IMR-90 (cell line): Measurements from ENCODE around the gene OPN1LW. TPM values are rescaled to one million over a fixed set of nuclear protein-coding genes. Genes with fewer than 3 reads are reported as not detected.
"Not testable (repeated sequence)": the region's sequence is repeated elsewhere in the genome, so short reads cannot be mapped to it uniquely, and the experiment has no call there.

Source experiments
- ATAC-seq: fragments of 200-7000 bp; cut with Tn5 transposase; 2 replicates; pipeline ENCODE4 v1.9.1; 2020; ENCODE audit warnings: low read depth, mild to moderate bottlenecking, moderate library complexity
- BruUV-seq: library from RNA; stranded (reverse); fragments of 400-500 nt; replicated peaks from 2 replicates; lab custom pipeline; 2021; lab: Mats Ljungman, UMichigan
- CTCF ChIA-PET: fragments of 300-600 bp; formaldehyde crosslinking; extraction: SDS; loops from one replicate; lab custom pipeline; 2021; ENCODE audit warnings: antibody characterized with exemption; lab: Yijun Ruan, JAX
- POLR2A ChIA-PET: fragments of 300-600 bp; sonication (Branson Sonifier 250); formaldehyde crosslinking; loops from one replicate; lab custom pipeline; 2022; ENCODE audit warnings: antibody characterized with exemption; ENCODE audit not compliant: unreplicated experiment; lab: Charles Lee
- DNase-seq: peaks from one replicate; pipeline ENCODE4 v3.0.0; 2013
- H2AFZ ChIP-seq: replicated peaks from 2 replicates; pipeline ENCODE3; 2013; ENCODE audit warnings: low read length, mild to moderate bottlenecking; ENCODE audit not compliant: poor library complexity
- H2AK5ac ChIP-seq: 2 replicates; pipeline ENCODE4 v1.6.1; 2013; ENCODE audit warnings: low read depth, low read length, inconsistent platforms
- H2AK9ac ChIP-seq: replicated peaks from 2 replicates; pipeline ENCODE3; 2013; ENCODE audit warnings: mild to moderate bottlenecking, low read depth, low read length, moderate library complexity; ENCODE audit not compliant: poor library complexity
- H2BK120ac ChIP-seq: 2 replicates; pipeline ENCODE4 v1.6.1; 2013; ENCODE audit warnings: low read depth, low read length, inconsistent platforms
- H2BK15ac ChIP-seq: 3 replicates; pipeline ENCODE4 v1.6.1; 2013; ENCODE audit warnings: low read depth, low read length, inconsistent platforms
- H2BK20ac ChIP-seq: 2 replicates; pipeline ENCODE4 v1.6.1; 2013; ENCODE audit warnings: low read depth, mild to moderate bottlenecking, inconsistent platforms, low read length, moderate library complexity
- H2BK5ac ChIP-seq: 2 replicates; pipeline ENCODE4 v1.6.1; 2013; ENCODE audit warnings: mild to moderate bottlenecking, low read depth, low read length, inconsistent platforms; ENCODE audit not compliant: poor library complexity, severe bottlenecking
- H3K14ac ChIP-seq: replicated peaks from 2 replicates; pipeline ENCODE4 v1.6.1; 2013; ENCODE audit warnings: low read depth, low read length, inconsistent platforms
- H3K18ac ChIP-seq: 2 replicates; pipeline ENCODE4 v1.6.1; 2013; ENCODE audit warnings: low read depth, low read length, control low read depth
- H3K23ac ChIP-seq: 2 replicates; pipeline ENCODE4 v1.6.1; 2013; ENCODE audit warnings: low read depth, low read length, inconsistent platforms
- H3K27ac ChIP-seq: 2 replicates; pipeline ENCODE4 v1.5.1; 2013; ENCODE audit warnings: mild to moderate bottlenecking, control low read depth, low read length; ENCODE audit not compliant: insufficient read depth
- H3K27me3 ChIP-seq: 2 replicates; pipeline ENCODE4 v1.6.1; 2013; ENCODE audit warnings: low read length; ENCODE audit not compliant: control insufficient read depth, insufficient read depth
- H3K36me3 ChIP-seq: 2 replicates; pipeline ENCODE4 v1.6.1; 2013; ENCODE audit warnings: low read length, mixed read lengths; ENCODE audit not compliant: control insufficient read depth, insufficient read depth
- H3K4ac ChIP-seq: 2 replicates; pipeline ENCODE4 v1.6.1; 2013; ENCODE audit warnings: low read depth, low read length, inconsistent platforms
- H3K4me1 ChIP-seq: 2 replicates; pipeline ENCODE4 v1.6.1; 2013; ENCODE audit warnings: low read length, mixed read lengths; ENCODE audit not compliant: control insufficient read depth, insufficient read depth
- H3K4me2 ChIP-seq: 2 replicates; pipeline ENCODE4 v1.6.1; 2013; ENCODE audit warnings: low read depth, mild to moderate bottlenecking, control low read depth, low read length, moderate library complexity
- H3K4me3 ChIP-seq: 2 replicates; pipeline ENCODE4 v1.5.1; 2013; ENCODE audit warnings: low read depth, mild to moderate bottlenecking, control low read depth, low read length, moderate library complexity; ENCODE audit not compliant: insufficient read depth
- H3K56ac ChIP-seq: 2 replicates; pipeline ENCODE4 v1.6.1; 2013; ENCODE audit warnings: low read length, inconsistent platforms; ENCODE audit not compliant: insufficient read depth; ENCODE audit errors: extremely low read depth
- H3K79me1 ChIP-seq, 2 experiments: 2 replicates each; pipeline ENCODE4 v1.6.1; 2013; ENCODE audit warnings: low read length in 2 of 2, inconsistent platforms in 1 of 2, low read depth in 1 of 2
- H3K9ac ChIP-seq: 2 replicates; pipeline ENCODE4 v1.6.1; 2013; ENCODE audit warnings: low read depth, low read length, control low read depth
- H3K9me1 ChIP-seq: 2 replicates; pipeline ENCODE4 v1.6.1; 2013; ENCODE audit warnings: low read length, inconsistent platforms; ENCODE audit not compliant: insufficient read depth
- H3K9me3 ChIP-seq: 2 replicates; pipeline ENCODE4 v1.6.1; 2013; ENCODE audit warnings: low read length; ENCODE audit not compliant: control insufficient read depth, insufficient read depth
- H4K20me1 ChIP-seq: 2 replicates; pipeline ENCODE4 v1.6.1; 2013; ENCODE audit warnings: low read length, inconsistent platforms; ENCODE audit not compliant: insufficient read depth
- H4K5ac ChIP-seq: 2 replicates; pipeline ENCODE4 v1.6.1; 2013; ENCODE audit warnings: mild to moderate bottlenecking, low read depth, low read length, control low read depth
- H4K8ac ChIP-seq, 2 experiments: 2 replicates each; pipeline ENCODE4 v1.6.1; 2013; ENCODE audit warnings: low read depth in 2 of 2, low read length in 2 of 2, control low read depth in 1 of 2, inconsistent platforms in 1 of 2
- H4K91ac ChIP-seq: 2 replicates; pipeline ENCODE4 v1.6.1; 2013; ENCODE audit warnings: low read depth, low read length, inconsistent platforms; ENCODE audit not compliant: insufficient read depth
- WGBS, 2 experiments: methylation state at CpG; one replicate each; pipeline versions ENCODE4 v1.1.5 to v1.1.7; 2013; ENCODE audit warnings: missing lambda C conversion rate in 2 of 2; ENCODE audit not compliant: insufficient read length in 1 of 2; ENCODE audit errors: extremely low coverage in 2 of 2; 5-methylcytosine and 5-hydroxymethylcytosine counted together
- dilution Hi-C: fragments of 300-500 bp; cut with HindIII; formaldehyde crosslinking; loops from one replicate; pipeline ENCODE4 v1.14.3; 2018; ENCODE audit warnings: low sequenced_read_pairs; ENCODE audit not compliant: unreplicated experiment
- in situ Hi-C: fragments of 300-500 bp; cut with MboI; formaldehyde crosslinking; loops from 3 replicates; pipeline ENCODE4 v1.14.3; 2019; ENCODE audit warnings: low sequenced_read_pairs, inconsistent platforms, mixed read lengths
- intact Hi-C: fragments of 100-400 bp; cut with micrococcal nuclease; formaldehyde crosslinking; loops from 2 replicates; pipeline ENCODE4 v1.10.0; 2022
- polyA plus RNA-seq, 3 experiments: library from polyadenylated mRNA; depleted of rRNA; stranded (reverse); fragments of >200 nt; gene quantifications; 2 replicates each; pipeline ENCODE4 v1.2.3, GENCODE V29; 2012; ENCODE audit warnings: low replicate concordance in 1 of 3
- total RNA-seq: library from RNA; depleted of rRNA; stranded (reverse); fragments of >200 nt; gene quantifications from 2 replicates; pipeline ENCODE4 v1.2.3, GENCODE V29; 2012

OPN1LW gene
- total and polyA plus RNA-seq, 2 of the 4 experiments (the other 2 are of a cell fraction) = not detected

- H4K5ac ChIP-seq, intact Hi-C loops, CTCF ChIA-PET, H2AFZ ChIP-seq, H3K9me1 ChIP-seq, H3K4ac ChIP-seq, BruUV-seq, H2BK15ac ChIP-seq, dilution Hi-C loops, H2BK5ac ChIP-seq, H4K91ac ChIP-seq, POLR2A ChIA-PET, H3K79me1 ChIP-seq, in situ Hi-C loops, H3K14ac ChIP-seq, DNase-seq, H2AK9ac ChIP-seq, H3K18ac ChIP-seq, H2BK20ac ChIP-seq, H3K9ac ChIP-seq, H3K56ac ChIP-seq, ATAC-seq, H4K20me1 ChIP-seq, H3K4me2 ChIP-seq, H3K4me3 ChIP-seq, H3K27me3 ChIP-seq, H3K27ac ChIP-seq, H3K9me3 ChIP-seq, H3K23ac ChIP-seq, H3K36me3 ChIP-seq, H3K4me1 ChIP-seq, H2BK120ac ChIP-seq, H4K8ac ChIP-seq, H2AK5ac ChIP-seq: not testable (repeated sequence)
- WGBS, 2 experiments = no CpG with 5 or more reads among the region's 2 CpGs
These were observed 13.2 kb downstream of the OPN1LW start for GRCh38 chrX:154157207-154157606.

GRCh38 chrX:154159345-154159744, 15.3 kb downstream of the OPN1LW start:
- CTCF ChIA-PET, DNase-seq, H2AK5ac ChIP-seq, H3K4ac ChIP-seq, H3K79me1 ChIP-seq, in situ Hi-C loops, intact Hi-C loops, H3K18ac ChIP-seq, H2AFZ ChIP-seq, H3K14ac ChIP-seq, H3K4me3 ChIP-seq, H2BK5ac ChIP-seq, H4K5ac ChIP-seq, BruUV-seq, H3K36me3 ChIP-seq, H3K27me3 ChIP-seq, H3K4me2 ChIP-seq, H4K91ac ChIP-seq, POLR2A ChIA-PET, H2BK15ac ChIP-seq, H4K20me1 ChIP-seq, H3K9me3 ChIP-seq, ATAC-seq, H4K8ac ChIP-seq, H2AK9ac ChIP-seq, H3K9ac ChIP-seq, H3K4me1 ChIP-seq, H2BK20ac ChIP-seq, H3K9me1 ChIP-seq, H3K56ac ChIP-seq, H3K23ac ChIP-seq, H3K27ac ChIP-seq, dilution Hi-C loops, H2BK120ac ChIP-seq: not testable (repeated sequence)
- no CpG with 5 or more reads among the region's 15 CpGs for WGBS, 2 experiments
